Measurements from ENCODE around the gene ARHGAP27. TPM values are rescaled to one million over a fixed set of nuclear protein-coding genes. Genes with fewer than 3 reads are reported as not detected.

Gene ARHGAP27
- total RNA-seq, 1 donor from 2014 or later, result 10.0 TPM

GRCh38 chr17:45409659-45410076 lies 23.0 kb downstream of the ARHGAP27 start:
- H4K20me1 ChIP-seq (ENCODE audit: insufficient read depth, low read length), result no peaks in the 10 kb centered on the region
- no peaks in the 10 kb centered on the region for H3K79me2 ChIP-seq (ENCODE audit: insufficient read depth, low read length)
- Mint-ChIP-seq H3K27ac (ENCODE audit: unreplicated experiment) (no peak overlapping the region), H3K27me3 (ENCODE audit: low read depth, unreplicated experiment) (no peaks in the 10 kb centered on the region), H3K4me3 (ENCODE audit: unreplicated experiment) (no peak overlapping the region), H3K4me1 (ENCODE audit: low read depth, unreplicated experiment) (peaks cover 9% of the 10 kb centered on the region), H3K9me3 (ENCODE audit: unreplicated experiment) (no peaks in the 10 kb centered on the region), H3K36me3 (ENCODE audit: low read depth, unreplicated experiment) (peaks cover 2% of the 10 kb centered on the region)
- no peak for FAIRE-seq
- no peak overlapping the region for H3K9ac ChIP-seq (ENCODE audit: low read length)
- H3K27me3 ChIP-seq (ENCODE audit: insufficient read depth, low read length), result no peaks in the 10 kb centered on the region
- TF ChIP-seq CTCF (IDR thresholded peaks at IDR 0.05; ENCODE audit: insufficient read depth, low read depth, low read length), result no peak
- TF ChIP-seq EZH2 (IDR thresholded peaks at IDR 0.05; ENCODE audit: insufficient read depth, low read length), result no peak
- no peak overlapping the region for H2AFZ ChIP-seq (ENCODE audit: low read depth, low read length)
- H3K4me2 ChIP-seq (ENCODE audit: low read length), result no peak overlapping the region
- DNase-seq (ENCODE audit: low read depth), result no peak
- no peaks in the 10 kb centered on the region for H3K36me3 ChIP-seq (ENCODE audit: insufficient read depth, low read length)
- H3K4me3 ChIP-seq (ENCODE audit: insufficient read depth, low read depth, low read length), result no peak overlapping the region
- H3K27ac ChIP-seq (ENCODE audit: low read depth, low read length), result no peak overlapping the region
- no peaks in the 10 kb centered on the region for H3K9me3 ChIP-seq (ENCODE audit: insufficient read depth, low read depth, low read length)
- H3K4me1 ChIP-seq (ENCODE audit: insufficient read depth, low read length), result no peaks in the 10 kb centered on the region

GRCh38 chr17:45408611-45409421 lies 23.9 kb downstream of the ARHGAP27 start:
- Mint-ChIP-seq H3K4me3 (ENCODE audit: unreplicated experiment) (no peak overlapping the region), H3K27me3 (ENCODE audit: low read depth, unreplicated experiment) (no peaks in the 10 kb centered on the region), H3K27ac (ENCODE audit: unreplicated experiment) (peak overlapping the region; percentile 58), H3K36me3 (ENCODE audit: low read depth, unreplicated experiment) (peaks cover 1% of the 10 kb centered on the region), H3K4me1 (ENCODE audit: low read depth, unreplicated experiment) (peaks cover 9% of the 10 kb centered on the region), H3K9me3 (ENCODE audit: unreplicated experiment) (no peaks in the 10 kb centered on the region)
- TF ChIP-seq EZH2 (IDR thresholded peaks at IDR 0.05; ENCODE audit: insufficient read depth, low read length) (no peak), CTCF (IDR thresholded peaks at IDR 0.05; ENCODE audit: insufficient read depth, low read depth, low read length) (no peak)
- Histone ChIP-seq H2AFZ (ENCODE audit: low read depth, low read length) (no peak overlapping the region), H3K36me3 (ENCODE audit: insufficient read depth, low read length) (no peaks in the 10 kb centered on the region), H3K4me3 (ENCODE audit: insufficient read depth, low read depth, low read length) (no peak overlapping the region), H3K4me1 (ENCODE audit: insufficient read depth, low read length) (no peaks in the 10 kb centered on the region), H4K20me1 (ENCODE audit: insufficient read depth, low read length) (no peaks in the 10 kb centered on the region), H3K27me3 (ENCODE audit: insufficient read depth, low read length) (no peaks in the 10 kb centered on the region), H3K9me3 (ENCODE audit: insufficient read depth, low read depth, low read length) (no peaks in the 10 kb centered on the region), H3K4me2 (ENCODE audit: low read length) (no peak overlapping the region), H3K27ac (ENCODE audit: low read depth, low read length) (no peak overlapping the region), H3K9ac (ENCODE audit: low read length) (no peak overlapping the region), H3K79me2 (ENCODE audit: insufficient read depth, low read length) (no peaks in the 10 kb centered on the region)
- FAIRE-seq (no peak), DNase-seq (ENCODE audit: low read depth) (no peak)

- Histone ChIP-seq H3K9me3 (ENCODE audit: insufficient read depth, low read depth, low read length) (no peaks in the 10 kb centered on the region), H2AFZ (ENCODE audit: low read depth, low read length) (peak overlapping the region; percentile 90), H3K79me2 (ENCODE audit: insufficient read depth, low read length) (no peaks in the 10 kb centered on the region), H4K20me1 (ENCODE audit: insufficient read depth, low read length) (no peaks in the 10 kb centered on the region), H3K4me3 (ENCODE audit: insufficient read depth, low read depth, low read length) (peak overlapping the region; percentile 37), H3K27ac (ENCODE audit: low read depth, low read length) (no peak overlapping the region), H3K4me2 (ENCODE audit: low read length) (peak overlapping the region; percentile 84), H3K36me3 (ENCODE audit: insufficient read depth, low read length) (no peaks in the 10 kb centered on the region), H3K27me3 (ENCODE audit: insufficient read depth, low read length) (no peaks in the 10 kb centered on the region), H3K9ac (ENCODE audit: low read length) (no peak overlapping the region), H3K4me1 (ENCODE audit: insufficient read depth, low read length) (no peaks in the 10 kb centered on the region)
- Mint-ChIP-seq H3K27ac (ENCODE audit: unreplicated experiment) (no peak overlapping the region), H3K36me3 (ENCODE audit: low read depth, unreplicated experiment) (peaks cover 8% of the 10 kb centered on the region), H3K4me1 (ENCODE audit: low read depth, unreplicated experiment) (peaks cover 9% of the 10 kb centered on the region), H3K9me3 (ENCODE audit: unreplicated experiment) (no peaks in the 10 kb centered on the region), H3K27me3 (ENCODE audit: low read depth, unreplicated experiment) (peaks cover 3% of the 10 kb centered on the region), H3K4me3 (ENCODE audit: unreplicated experiment) (peak overlapping the region; percentile 47)
- FAIRE-seq (no peak), DNase-seq (ENCODE audit: low read depth) (no peak)
- TF ChIP-seq EZH2 (IDR thresholded peaks at IDR 0.05; ENCODE audit: insufficient read depth, low read length) (no peak), CTCF (IDR thresholded peaks at IDR 0.05; ENCODE audit: insufficient read depth, low read depth, low read length) (no peak)
These were observed 26.6 kb downstream of the ARHGAP27 start for GRCh38 chr17:45406107-45406506.
